ENCODE results near the gene ERVFRD-1.
"Not testable (repeated sequence)": the region's sequence is repeated elsewhere in the genome, so short reads cannot be mapped to it uniquely, and the experiment has no call there.

ERVFRD-1 gene

DNA sequence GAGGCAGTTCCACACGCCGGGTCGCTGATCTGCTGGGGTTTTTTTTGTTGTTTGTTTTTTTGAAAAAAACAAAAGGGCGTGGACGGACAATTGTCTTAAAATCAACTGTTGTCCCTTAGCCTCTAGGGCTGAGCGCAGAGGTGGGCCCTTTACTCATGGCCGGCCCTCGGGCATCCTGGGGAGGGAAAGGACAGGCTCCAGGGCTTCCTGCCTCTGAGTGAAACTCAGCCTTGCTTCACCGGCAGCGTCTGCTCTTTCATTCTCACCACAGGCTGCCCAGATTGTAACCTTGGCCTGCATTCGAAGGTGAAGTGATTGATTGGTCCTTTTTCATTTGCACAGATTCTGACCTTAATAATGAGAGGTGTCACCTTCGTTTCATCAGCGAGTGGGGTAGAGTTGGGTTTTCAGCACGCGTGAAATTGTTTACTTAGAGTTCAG is 17.1 kb downstream of the ERVFRD-1 start:
- H3K27me3 ChIP-seq (ENCODE audit: control insufficient read depth, insufficient read depth, low read length): no peaks in the 10 kb centered on the region
- peaks cover 6% of the 10 kb centered on the region for H3K4me1 ChIP-seq (ENCODE audit: control insufficient read depth, insufficient read depth, low read length)
- H3K36me3 ChIP-seq (ENCODE audit: control insufficient read depth, insufficient read depth, low read length): no peaks in the 10 kb centered on the region
- peak overlapping the region; percentile 92 for H3K27ac ChIP-seq (ENCODE audit: low read depth, low read length)
- peak overlapping the region; percentile 50 for H3K9ac ChIP-seq (ENCODE audit: low read length)
- peak overlapping the region; percentile 88 for H3K4me3 ChIP-seq (ENCODE audit: low read length)

DNA sequence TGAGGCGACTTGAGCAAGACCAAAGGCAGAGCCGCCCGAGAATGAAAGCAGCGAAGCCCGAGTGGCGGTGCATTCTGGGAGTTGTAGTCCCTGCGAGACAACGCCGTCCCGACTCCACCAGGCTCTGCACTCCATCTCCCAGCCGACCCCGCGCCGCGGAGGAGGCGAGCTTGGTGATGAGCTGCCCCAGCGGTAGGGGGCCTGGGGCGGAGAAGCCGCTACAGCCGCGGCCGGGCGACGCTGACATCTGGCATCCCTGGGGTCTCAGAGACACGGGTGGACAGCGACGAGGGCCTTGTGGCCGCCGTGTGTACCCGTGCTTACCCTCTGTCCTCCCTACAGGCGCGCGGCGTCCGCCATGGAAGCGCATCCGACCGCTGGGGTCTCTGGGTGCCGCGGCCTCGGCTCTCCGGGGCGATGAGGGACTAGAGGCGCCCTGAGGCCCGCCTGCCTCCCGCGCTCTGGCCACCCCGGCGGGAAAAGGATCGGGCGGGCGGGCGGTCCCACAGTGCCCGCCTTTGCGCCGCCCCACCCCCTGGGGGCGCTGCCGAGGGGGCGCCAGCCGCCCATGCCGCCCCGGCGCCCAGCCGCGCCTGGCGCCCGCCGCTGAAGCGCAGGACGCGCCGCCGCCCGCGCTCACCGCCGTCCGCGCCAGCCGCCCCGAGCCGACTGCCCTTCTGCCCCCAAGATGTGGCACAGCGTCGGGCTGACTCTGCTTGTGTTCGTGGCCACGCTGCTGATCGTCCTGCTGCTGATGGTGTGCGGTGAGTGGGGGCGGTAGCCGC is 17.7 kb downstream of the ERVFRD-1 start, which contains the start of gene SMIM13:
Gene SMIM13 (plus strand): TSS at position 209 of the 785 bp plus-strand sequence. CDS start 480 bp downstream, at position 689.
- Histone ChIP-seq H3K27me3 (ENCODE audit: control insufficient read depth, insufficient read depth, low read length) (no peaks in the 10 kb centered on the region), H3K4me1 (ENCODE audit: control insufficient read depth, insufficient read depth, low read length) (peaks cover 6% of the 10 kb centered on the region), H3K9ac (ENCODE audit: low read length) (peak within 1 kb of the TSS; percentile 88), H3K27ac (ENCODE audit: low read depth, low read length) (peak within 1 kb of the TSS; percentile 92), H3K36me3 (ENCODE audit: control insufficient read depth, insufficient read depth, low read length) (no peaks in the 10 kb centered on the region), H3K4me3 (ENCODE audit: low read length) (peak within 1 kb of the TSS; percentile 88)

DNA sequence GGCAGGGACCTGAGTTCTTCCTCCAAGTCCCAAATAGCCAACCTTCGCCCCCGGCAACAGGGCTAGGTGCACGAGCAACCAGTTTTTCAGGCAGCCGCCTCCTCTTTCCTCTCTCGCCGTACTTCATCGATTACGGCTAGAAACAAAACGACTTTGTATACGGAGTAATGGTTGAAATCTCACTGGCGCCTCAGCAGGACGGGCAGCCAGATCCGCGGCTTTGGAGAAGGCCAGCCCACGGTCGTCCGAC is 18.2 kb downstream of the ERVFRD-1 start:
- Histone ChIP-seq H3K4me3 (ENCODE audit: low read length) (peak overlapping the region; percentile 88), H3K36me3 (ENCODE audit: control insufficient read depth, insufficient read depth, low read length) (no peaks in the 10 kb centered on the region), H3K27ac (ENCODE audit: low read depth, low read length) (peak overlapping the region; percentile 92), H3K27me3 (ENCODE audit: control insufficient read depth, insufficient read depth, low read length) (no peaks in the 10 kb centered on the region), H3K4me1 (ENCODE audit: control insufficient read depth, insufficient read depth, low read length) (peaks cover 6% of the 10 kb centered on the region), H3K9ac (ENCODE audit: low read length) (peak overlapping the region; percentile 88)

DNA sequence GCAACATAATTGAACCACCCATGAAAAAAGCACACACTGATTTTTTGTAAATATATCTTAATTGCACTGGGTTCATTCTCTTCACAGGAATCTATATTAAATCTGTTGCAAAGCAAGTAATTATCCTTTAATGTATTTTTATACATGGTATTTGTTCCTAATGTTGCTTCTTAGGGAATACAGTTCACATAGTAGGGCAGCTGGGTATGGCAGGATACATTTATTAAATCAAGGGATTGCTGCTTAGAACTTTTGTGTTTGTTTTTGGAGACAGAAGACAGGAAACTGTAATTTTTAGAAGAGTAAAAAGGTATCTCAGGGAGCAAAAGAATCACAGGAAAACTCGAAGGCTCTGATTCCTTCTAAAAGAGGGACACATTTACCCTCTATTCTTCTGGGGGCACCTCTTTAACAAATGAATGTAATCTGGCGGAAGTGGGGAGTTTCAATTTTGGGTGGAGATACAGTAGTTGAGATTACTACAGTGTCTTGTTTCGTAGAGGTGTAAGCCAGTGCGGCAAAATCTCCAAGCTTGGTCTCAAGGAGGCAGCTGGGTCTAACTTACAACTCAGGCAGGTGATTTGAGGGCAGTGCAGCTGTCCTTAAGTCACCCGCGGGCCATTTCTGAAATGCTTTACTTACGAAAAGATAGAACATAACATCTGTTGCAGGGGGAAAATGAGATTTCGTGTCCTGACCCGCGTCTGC is 18.7 kb downstream of the ERVFRD-1 start:
- Histone ChIP-seq H3K27me3 (ENCODE audit: control insufficient read depth, insufficient read depth, low read length) (no peaks in the 10 kb centered on the region), H3K27ac (ENCODE audit: low read depth, low read length) (peak overlapping the region; percentile 92), H3K9ac (ENCODE audit: low read length) (peak overlapping the region; percentile 88), H3K4me1 (ENCODE audit: control insufficient read depth, insufficient read depth, low read length) (peaks cover 6% of the 10 kb centered on the region), H3K36me3 (ENCODE audit: control insufficient read depth, insufficient read depth, low read length) (no peaks in the 10 kb centered on the region), H3K4me3 (ENCODE audit: low read length) (peak overlapping the region; percentile 88)

DNA sequence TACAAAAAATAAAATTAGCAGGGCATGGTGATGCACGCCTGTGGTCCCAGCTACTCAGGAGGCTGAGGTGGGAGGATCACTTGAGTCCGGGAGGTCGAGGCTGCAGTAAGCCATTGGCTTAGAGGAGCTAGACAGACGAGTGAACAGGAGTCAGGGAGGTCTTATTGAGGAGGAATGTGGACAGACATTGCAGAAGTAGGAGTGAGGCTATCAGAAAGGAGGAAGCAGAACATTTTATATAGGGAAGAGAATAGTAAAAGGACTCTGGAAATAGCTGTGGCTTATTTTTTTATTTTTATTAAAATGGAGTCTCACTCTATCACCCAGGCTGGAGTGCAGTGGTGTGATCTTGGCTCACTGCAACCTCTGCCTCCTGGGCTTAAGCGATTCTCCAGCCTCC is 20.4 kb downstream of the ERVFRD-1 start:
- H3K36me3 ChIP-seq (ENCODE audit: control insufficient read depth, insufficient read depth, low read length); H3K9ac ChIP-seq (ENCODE audit: low read length); H3K27me3 ChIP-seq (ENCODE audit: control insufficient read depth, insufficient read depth, low read length): not testable (repeated sequence)

DNA sequence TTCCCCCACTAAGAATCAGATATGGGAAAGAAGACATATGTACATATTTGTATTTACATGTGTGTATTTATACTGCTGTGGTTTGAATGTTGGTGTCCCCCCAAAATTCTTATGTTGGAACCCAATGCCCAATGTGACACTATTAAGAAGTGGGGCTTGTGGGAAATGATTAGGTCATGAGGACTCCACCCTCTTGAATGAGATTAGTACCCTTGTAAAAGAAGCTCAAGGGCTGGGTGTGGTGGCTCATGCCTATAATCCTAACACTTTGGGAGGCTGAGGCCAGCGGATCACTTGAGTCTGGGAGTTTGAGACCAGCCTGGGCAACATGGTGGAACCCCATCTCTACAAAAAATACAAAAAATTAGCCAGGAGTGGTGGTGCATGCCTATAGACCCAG is 21.8 kb downstream of the ERVFRD-1 start:
- H3K9ac ChIP-seq (ENCODE audit: low read length): no peak overlapping the region

More for the DNA sequence above, 20.4 kb downstream of the ERVFRD-1 start:
- H3K4me1 ChIP-seq (ENCODE audit: control insufficient read depth, insufficient read depth, low read length); H3K27ac ChIP-seq (ENCODE audit: low read depth, low read length); H3K4me3 ChIP-seq (ENCODE audit: low read length): not testable (repeated sequence)

DNA sequence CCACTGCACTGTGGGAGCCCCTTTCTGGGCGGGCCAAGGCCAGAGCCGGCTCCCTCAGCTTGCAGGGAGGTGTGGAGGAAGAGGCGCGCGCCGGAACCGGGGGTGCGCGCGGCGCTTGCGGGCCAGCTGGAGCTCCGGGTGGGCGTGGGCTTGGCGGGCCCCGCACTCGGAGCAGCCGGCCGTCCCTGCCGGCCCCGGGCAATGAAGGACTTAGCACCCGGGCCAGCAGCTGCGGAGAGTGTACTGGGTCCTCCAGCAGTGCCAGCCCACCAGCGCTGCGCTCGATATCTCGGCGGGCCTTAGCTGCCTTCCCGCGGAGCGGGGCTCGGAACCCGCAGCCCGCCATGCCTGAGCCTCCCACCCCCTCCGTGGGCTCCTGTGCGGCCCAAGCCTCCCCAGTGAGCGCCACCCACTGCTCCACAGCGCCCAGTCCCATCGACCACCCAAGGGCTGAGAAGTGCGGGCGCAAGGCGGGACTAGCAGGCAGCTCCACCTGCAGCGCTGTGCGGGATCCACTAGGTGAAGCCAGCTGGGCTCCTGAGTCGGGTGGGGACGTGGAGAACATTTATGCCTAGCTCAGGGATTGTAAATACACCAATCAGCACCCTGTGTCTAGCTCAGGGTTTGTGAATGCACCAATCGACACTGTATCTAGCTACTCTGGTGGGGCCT is 24.2 kb downstream of the ERVFRD-1 start:
- not testable (repeated sequence) for H3K4me3 ChIP-seq (ENCODE audit: low read length); H3K36me3 ChIP-seq (ENCODE audit: control insufficient read depth, insufficient read depth, low read length); H3K27me3 ChIP-seq (ENCODE audit: control insufficient read depth, insufficient read depth, low read length); H3K9ac ChIP-seq (ENCODE audit: low read length); H3K4me1 ChIP-seq (ENCODE audit: control insufficient read depth, insufficient read depth, low read length); H3K27ac ChIP-seq (ENCODE audit: low read depth, low read length)

More for the DNA sequence above, 21.8 kb downstream of the ERVFRD-1 start:
- Histone ChIP-seq H3K36me3 (ENCODE audit: control insufficient read depth, insufficient read depth, low read length) (no peaks in the 10 kb centered on the region), H3K27me3 (ENCODE audit: control insufficient read depth, insufficient read depth, low read length) (no peaks in the 10 kb centered on the region), H3K27ac (ENCODE audit: low read depth, low read length) (no peak overlapping the region), H3K4me3 (ENCODE audit: low read length) (no peak overlapping the region), H3K4me1 (ENCODE audit: control insufficient read depth, insufficient read depth, low read length) (peaks cover 2% of the 10 kb centered on the region)

DNA sequence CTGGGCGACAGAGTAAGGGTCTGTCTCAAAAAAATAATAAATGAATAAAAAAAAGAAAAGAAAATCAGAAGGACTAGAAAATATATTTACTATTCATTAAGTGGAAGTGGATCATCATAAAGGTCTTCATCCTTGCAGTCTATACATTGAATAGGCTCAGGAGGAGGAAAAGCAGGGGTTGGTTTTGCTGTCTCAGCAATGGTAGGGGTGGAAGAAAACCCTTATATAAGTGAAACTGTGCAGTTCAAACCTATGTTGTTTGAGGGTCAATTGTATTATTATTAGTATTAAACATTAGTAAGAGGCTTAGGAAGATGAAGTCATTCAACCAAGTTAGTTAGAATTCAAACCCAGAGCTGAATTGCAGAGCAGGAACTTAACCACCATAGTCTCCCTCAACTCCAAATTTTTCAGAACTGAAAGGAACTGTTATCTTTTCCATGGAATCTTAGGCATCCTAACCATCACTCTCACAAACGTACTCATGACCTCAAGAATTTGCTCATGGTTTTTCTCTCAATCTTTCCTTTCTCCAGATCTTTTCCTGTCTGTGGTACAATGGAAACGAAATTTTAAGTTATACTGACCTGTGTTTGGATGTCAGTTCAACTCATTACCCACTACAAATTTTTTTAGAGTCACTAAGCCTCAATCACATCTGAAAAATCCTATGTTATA is 25.6 kb downstream of the ERVFRD-1 start:
- H3K36me3 ChIP-seq (ENCODE audit: control insufficient read depth, insufficient read depth, low read length): no peaks in the 10 kb centered on the region
- H3K9ac ChIP-seq (ENCODE audit: low read length): no peak overlapping the region

DNA sequence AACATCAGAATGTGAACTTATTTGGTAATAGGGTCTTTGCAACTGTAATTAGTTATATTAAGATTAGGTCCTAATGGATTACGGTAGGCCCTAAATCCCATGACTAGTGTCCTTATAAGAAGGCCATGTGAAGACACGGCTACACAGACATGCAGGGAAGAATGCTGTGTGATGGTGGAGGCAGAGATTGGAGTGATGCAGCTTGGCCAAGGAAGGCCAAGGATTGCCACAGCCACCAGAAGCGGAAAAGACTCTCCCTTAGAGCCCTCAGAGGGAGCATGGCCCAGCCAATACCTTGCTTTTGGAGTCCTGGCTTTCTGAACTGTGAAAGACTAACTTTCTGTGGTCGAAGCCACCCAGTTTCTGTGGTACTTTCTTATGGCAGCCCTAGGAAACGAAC is 27.6 kb downstream of the ERVFRD-1 start:
- Histone ChIP-seq H3K4me1 (ENCODE audit: control insufficient read depth, insufficient read depth, low read length) (no peaks in the 10 kb centered on the region), H3K9ac (ENCODE audit: low read length) (no peak overlapping the region), H3K36me3 (ENCODE audit: control insufficient read depth, insufficient read depth, low read length) (no peaks in the 10 kb centered on the region), H3K27ac (ENCODE audit: low read depth, low read length) (no peak overlapping the region), H3K27me3 (ENCODE audit: control insufficient read depth, insufficient read depth, low read length) (no peaks in the 10 kb centered on the region), H3K4me3 (ENCODE audit: low read length) (no peak overlapping the region)

More for the DNA sequence above, 25.6 kb downstream of the ERVFRD-1 start:
- H3K4me3 ChIP-seq (ENCODE audit: low read length): no peak overlapping the region
- H3K27me3 ChIP-seq (ENCODE audit: control insufficient read depth, insufficient read depth, low read length): no peaks in the 10 kb centered on the region
- H3K4me1 ChIP-seq (ENCODE audit: control insufficient read depth, insufficient read depth, low read length): no peaks in the 10 kb centered on the region
- no peak overlapping the region for H3K27ac ChIP-seq (ENCODE audit: low read depth, low read length)

DNA sequence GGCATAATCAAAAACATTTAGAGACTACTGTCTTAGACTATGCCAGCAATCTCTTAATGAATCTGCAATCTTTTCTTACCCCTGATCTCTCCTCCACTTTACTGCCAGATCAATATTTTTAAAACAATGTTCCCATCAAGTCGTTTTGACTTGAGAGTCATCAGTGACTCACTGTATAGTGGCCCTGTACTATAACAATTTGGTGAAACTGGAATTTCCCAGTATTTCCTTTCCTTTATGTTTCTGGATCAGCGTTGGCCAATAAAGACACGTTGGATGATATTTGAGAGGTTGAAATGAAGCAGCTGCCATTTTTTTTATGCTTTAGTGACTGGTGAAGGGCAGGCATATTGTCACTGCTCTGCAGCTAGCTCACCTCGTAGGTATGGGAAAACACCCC is 28.0 kb downstream of the ERVFRD-1 start:
- H3K9ac ChIP-seq (ENCODE audit: low read length): no peak overlapping the region
- no peaks in the 10 kb centered on the region for H3K4me1 ChIP-seq (ENCODE audit: control insufficient read depth, insufficient read depth, low read length)
- no peak overlapping the region for H3K4me3 ChIP-seq (ENCODE audit: low read length)
- no peaks in the 10 kb centered on the region for H3K27me3 ChIP-seq (ENCODE audit: control insufficient read depth, insufficient read depth, low read length)
- H3K36me3 ChIP-seq (ENCODE audit: control insufficient read depth, insufficient read depth, low read length): no peaks in the 10 kb centered on the region
- no peak overlapping the region for H3K27ac ChIP-seq (ENCODE audit: low read depth, low read length)

DNA sequence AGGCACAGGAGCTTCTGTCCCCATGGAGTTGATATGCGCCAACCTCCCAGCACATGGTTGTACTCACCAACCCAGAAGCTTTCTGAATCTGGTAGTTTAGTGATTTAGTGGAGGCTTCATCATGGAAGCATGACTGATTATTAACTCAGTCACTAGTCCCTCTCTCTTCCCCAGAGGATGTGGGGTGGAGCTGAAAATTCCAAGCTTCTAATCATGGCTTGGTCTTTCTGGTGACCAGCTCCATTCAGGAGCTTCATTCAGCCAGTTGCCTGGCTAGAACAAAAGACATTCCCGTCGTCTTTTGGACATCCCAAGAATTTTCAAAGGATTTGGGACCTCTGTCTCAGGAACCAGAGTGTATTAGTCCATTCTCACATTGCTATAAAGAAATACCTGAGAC is 31.2 kb downstream of the ERVFRD-1 start:
- no peaks in the 10 kb centered on the region for H3K4me1 ChIP-seq (ENCODE audit: control insufficient read depth, insufficient read depth, low read length)
- no peak overlapping the region for H3K9ac ChIP-seq (ENCODE audit: low read length)
- H3K27me3 ChIP-seq (ENCODE audit: control insufficient read depth, insufficient read depth, low read length): no peaks in the 10 kb centered on the region
- H3K27ac ChIP-seq (ENCODE audit: low read depth, low read length): no peak overlapping the region
- no peaks in the 10 kb centered on the region for H3K36me3 ChIP-seq (ENCODE audit: control insufficient read depth, insufficient read depth, low read length)
- no peak overlapping the region for H3K4me3 ChIP-seq (ENCODE audit: low read length)

DNA sequence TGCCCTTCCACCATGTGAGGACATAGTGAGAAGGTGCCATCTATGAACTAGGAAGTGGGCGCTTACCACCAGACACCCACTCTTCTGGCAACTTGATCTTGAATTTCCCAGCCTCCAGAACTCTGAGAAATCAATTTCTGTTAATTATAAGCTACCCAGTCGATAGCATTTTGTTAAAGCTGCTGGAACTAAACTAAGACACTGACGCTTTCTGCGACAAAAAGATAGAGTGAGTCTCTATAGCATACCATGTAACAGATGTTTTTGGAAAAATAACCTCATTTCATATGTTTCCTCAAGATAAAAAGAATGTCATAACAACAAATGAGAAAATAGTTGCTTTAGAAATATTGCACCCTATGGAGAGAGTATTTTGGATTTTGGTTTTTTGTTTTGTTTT is 33.3 kb downstream of the ERVFRD-1 start:
- H3K36me3 ChIP-seq (ENCODE audit: control insufficient read depth, insufficient read depth, low read length): no peaks in the 10 kb centered on the region
- H3K27ac ChIP-seq (ENCODE audit: low read depth, low read length): no peak overlapping the region
- no peaks in the 10 kb centered on the region for H3K27me3 ChIP-seq (ENCODE audit: control insufficient read depth, insufficient read depth, low read length)

More for the DNA sequence above, 33.3 kb downstream of the ERVFRD-1 start:
- H3K4me1 ChIP-seq (ENCODE audit: control insufficient read depth, insufficient read depth, low read length): no peaks in the 10 kb centered on the region
- H3K4me3 ChIP-seq (ENCODE audit: low read length): no peak overlapping the region
- no peak overlapping the region for H3K9ac ChIP-seq (ENCODE audit: low read length)

Measured in rectal smooth muscle tissue (tissue), 1 donor.